Measurements from ENCODE around the gene RPS2.

GRCh38 chr16:1964506-1965395 is at the start of gene RPS2:
- peak; percentile 100 for TF ChIP-seq POLR2AphosphoS5 (IDR thresholded peaks at IDR 0.05)
- TF ChIP-seq CTCF (IDR thresholded peaks at IDR 0.05): peak in 1 of 4 experiments; percentile 32
- TF ChIP-seq POLR2A (IDR thresholded peaks at IDR 0.05): peak; percentile 98 to 99
